Retinal pigment epithelial cell (primary cell): ENCODE data around the gene SUGT1.
"Not testable (repeated sequence)": the region's sequence is repeated elsewhere in the genome, so short reads cannot be mapped to it uniquely, and the experiment has no call there.

Experiments used
- DNase-seq: peaks from one replicate; pipeline ENCODE4 v3.0.0-alpha.2; 2010; ENCODE audit warnings: low read depth
- H3K4me3 ChIP-seq: 2 replicates; pipeline ENCODE4 v1.5.1; 2011; ENCODE audit warnings: mild to moderate bottlenecking, low read length, control low read depth, moderate library complexity
- TF ChIP-seq, protein P1 (sequence below): conservative IDR thresholded peaks from 2 replicates; pipeline ENCODE4 v1.5.1; 2011; ENCODE audit warnings: low read depth, low read length, control low read depth, inconsistent platforms

SUGT1 gene

DNA sequence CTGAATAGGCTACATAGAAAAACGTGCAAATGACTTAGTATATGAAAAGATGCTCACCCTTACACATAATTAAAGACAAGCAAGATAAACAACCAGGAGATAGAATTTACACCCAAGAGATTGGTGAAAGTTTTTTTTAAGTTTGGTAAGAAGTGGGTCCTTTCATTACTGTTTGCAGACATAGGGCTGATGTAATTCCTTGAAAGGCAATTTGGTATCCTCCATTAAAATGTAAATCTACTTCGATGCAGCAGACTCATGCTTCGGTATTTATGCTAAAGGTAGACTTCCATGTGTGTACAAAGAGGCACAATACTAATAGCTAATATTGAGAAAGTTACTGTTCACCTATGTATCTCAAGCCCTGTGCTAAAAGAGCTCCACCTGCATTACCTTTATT is 53.4 kb downstream of the SUGT1 start:
- H3K4me3 ChIP-seq, result no peak overlapping the region
- DNase-seq, result no peak
- TF ChIP-seq, protein P1, sequence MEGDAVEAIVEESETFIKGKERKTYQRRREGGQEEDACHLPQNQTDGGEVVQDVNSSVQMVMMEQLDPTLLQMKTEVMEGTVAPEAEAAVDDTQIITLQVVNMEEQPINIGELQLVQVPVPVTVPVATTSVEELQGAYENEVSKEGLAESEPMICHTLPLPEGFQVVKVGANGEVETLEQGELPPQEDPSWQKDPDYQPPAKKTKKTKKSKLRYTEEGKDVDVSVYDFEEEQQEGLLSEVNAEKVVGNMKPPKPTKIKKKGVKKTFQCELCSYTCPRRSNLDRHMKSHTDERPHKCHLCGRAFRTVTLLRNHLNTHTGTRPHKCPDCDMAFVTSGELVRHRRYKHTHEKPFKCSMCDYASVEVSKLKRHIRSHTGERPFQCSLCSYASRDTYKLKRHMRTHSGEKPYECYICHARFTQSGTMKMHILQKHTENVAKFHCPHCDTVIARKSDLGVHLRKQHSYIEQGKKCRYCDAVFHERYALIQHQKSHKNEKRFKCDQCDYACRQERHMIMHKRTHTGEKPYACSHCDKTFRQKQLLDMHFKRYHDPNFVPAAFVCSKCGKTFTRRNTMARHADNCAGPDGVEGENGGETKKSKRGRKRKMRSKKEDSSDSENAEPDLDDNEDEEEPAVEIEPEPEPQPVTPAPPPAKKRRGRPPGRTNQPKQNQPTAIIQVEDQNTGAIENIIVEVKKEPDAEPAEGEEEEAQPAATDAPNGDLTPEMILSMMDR, result no peak

DNA sequence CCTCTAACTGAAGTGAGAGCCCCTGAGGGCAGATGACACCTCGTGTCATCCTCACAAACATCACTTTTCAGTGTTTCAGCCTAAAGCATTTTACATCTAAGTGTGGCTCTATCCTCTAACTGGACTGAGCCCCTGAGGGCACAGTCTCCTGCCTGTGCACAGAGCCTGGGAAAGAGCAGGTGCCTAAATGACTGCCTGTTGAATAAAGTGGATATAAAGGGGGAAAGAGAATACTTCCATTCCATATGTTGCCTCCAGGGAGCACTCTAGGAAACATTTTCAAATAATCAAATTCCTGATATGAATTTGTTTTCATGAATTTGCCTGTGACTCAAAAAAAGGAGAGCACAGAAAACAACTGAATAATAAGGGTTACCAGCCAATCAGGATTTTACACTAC is 54.7 kb downstream of the SUGT1 start:
- DNase-seq, result no peak
- no peak overlapping the region for H3K4me3 ChIP-seq
- TF ChIP-seq, protein P1, result peak; percentile 6

DNA sequence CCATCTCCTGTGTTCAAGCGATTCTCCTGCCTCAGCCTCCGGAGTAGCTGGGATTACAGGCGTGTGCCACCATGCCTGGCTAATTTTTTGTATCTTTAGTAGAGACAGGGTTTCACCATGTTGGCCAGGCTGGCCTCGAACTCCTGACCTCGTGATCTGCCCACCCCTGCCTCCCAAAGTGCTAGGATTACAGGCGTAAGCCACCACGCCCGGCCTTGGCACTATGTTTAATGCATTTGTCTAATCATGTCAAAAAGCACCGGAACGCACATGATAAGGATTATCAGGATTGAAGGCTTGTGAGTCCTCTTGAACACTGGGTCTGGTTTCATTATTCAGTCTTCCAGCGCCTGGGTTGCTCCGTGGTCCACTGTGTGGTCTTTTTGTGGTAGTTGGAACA is 55.6 kb downstream of the SUGT1 start:
- H3K4me3 ChIP-seq, DNase-seq: not testable (repeated sequence)

DNA sequence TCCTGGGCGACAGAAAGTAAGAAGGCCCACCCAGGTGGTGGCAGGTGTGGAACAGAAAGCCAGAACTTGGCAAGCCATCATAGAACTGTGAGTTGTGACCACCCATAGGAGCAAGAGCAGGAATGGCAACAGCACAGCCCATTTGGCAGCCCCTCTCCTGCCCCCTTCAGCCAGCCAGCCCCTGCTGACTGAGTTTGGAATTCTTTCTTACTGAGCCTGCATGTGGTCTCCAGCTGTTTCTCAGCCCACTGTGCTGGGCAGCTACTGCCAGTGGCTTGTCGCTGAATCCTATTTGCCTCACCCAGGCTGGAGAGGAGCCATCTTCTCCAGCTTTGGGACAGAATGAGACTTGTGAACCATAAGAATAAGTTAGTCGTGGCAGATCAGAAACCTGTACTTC is 58.6 kb downstream of the SUGT1 start:
- no peak overlapping the region for H3K4me3 ChIP-seq
- TF ChIP-seq, protein P1, result no peak

DNA sequence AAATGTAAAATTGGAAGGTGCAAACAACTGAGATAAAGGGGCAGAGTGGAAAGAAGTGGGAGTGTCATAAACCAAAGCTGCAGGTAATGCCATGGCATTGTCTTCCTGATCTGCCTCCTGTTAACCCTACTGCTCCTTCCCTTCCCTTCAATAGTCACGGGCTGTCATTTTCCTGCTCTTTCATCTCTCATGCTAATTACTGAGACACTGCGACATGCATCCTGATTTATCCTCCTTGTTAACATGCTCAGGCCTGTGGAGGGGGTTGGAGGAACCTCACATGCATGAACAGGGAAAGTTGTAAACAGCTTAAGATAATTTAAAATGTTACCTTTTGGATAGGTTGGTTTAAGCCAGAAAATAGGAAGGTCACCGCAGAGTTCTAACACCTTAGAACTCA is 59.7 kb downstream of the SUGT1 start:
- TF ChIP-seq, protein P1, result no peak
- H3K4me3 ChIP-seq, result no peak overlapping the region
- DNase-seq, result no peak

More for the DNA sequence above, 58.6 kb downstream of the SUGT1 start:
- no peak for DNase-seq

DNA sequence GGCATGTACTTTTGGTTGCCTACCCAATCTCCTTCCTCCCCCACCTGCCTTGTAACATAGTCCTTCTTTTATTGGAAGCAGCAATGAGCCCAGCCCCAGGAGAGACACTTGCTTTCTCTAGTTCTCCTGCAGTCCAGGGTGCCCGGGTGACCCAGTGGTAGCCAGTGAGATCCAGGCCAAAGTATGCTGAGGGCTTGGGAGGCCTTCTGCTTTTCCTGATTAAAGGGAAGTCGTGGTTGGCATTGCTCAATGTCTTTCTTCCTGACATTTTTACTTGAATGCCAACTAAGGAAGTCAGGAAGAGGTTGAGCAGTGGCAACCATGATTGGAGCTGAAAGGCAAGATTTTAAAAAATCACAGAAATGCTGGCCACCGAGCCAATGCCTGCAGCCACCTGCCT is 61.3 kb downstream of the SUGT1 start:
- no peak overlapping the region for H3K4me3 ChIP-seq
- TF ChIP-seq, protein P1, result no peak
- no peak for DNase-seq

DNA sequence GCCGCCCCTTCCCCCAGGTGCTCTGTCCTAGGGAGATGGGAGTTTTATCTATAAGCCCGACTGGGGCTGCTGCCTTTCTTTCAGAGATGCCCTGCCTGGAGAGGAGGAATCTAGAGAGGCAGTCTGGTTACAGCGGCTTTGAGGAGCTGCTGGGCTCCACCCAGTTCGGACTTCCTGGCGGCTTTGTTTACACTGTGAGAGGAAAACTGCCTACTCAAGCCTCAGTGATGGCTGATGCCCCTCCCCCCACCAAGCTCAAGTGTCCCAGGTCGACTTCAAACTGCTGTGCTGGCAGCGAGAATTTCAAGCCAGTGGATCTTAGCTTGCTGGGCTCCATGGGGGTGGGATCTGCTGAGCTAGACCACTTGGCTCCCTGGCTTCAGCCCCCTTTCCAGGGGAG is 68.3 kb downstream of the SUGT1 start:
- not testable (repeated sequence) for H3K4me3 ChIP-seq, DNase-seq

DNA sequence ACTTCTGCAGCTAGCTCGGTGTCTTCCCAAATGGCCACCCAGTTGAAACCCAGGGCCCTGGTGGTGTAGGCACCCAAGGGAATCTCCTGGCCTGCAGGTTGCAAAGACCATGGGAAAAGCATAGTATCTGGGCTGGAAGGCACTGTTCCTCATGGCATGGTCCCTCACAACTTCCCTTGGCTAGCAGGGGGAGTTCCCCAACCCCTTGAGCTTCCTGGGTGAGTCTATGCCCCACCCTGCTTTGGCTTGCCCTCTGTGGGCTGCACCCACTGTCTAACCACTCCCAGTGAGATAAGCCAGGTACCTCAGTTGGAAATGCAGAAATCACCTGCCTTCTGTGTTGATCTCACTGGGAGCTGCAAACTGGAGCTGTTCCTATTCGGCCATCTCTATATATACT is 68.7 kb downstream of the SUGT1 start:
- not testable (repeated sequence) for DNase-seq, H3K4me3 ChIP-seq

DNA sequence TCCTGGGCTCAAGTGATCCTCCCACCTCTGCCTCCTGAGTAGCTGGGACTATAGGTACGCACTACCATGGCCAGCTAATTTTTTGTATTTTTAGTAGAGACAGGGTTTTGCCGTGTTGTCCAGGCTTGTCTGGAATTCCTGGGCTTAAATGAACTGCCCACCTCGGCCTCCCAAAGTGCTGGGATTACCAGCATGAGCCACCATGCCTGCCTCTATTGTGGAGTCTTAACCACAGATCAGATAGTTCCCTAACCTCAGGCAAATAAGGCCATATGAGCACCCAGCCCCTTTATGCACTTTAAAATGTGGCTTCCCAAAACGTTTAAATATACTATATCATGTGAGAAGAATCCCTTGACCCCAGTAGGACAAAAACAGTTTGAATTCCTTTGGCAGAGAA is 70.5 kb downstream of the SUGT1 start:
- TF ChIP-seq, protein P1, result no peak

More for the DNA sequence above, 70.5 kb downstream of the SUGT1 start:
- H3K4me3 ChIP-seq, result no peak overlapping the region
- no peak for DNase-seq
